PC-9 (cell line): ENCODE data around the gene OSBPL6. TPM values are rescaled to one million over a fixed set of nuclear protein-coding genes. Genes with fewer than 3 reads are reported as not detected.
A peak's percentile ranks its signal among the peaks of the same experiment; 100 is the strongest.
"Not testable (repeated sequence)": the region's sequence is repeated elsewhere in the genome, so short reads cannot be mapped to it uniquely, and the experiment has no call there.

Source experiments
- BruUV-seq: library from RNA; stranded (reverse); fragments of 400-500 nt; replicated peaks from 2 replicates; lab custom pipeline; 2021; lab: Mats Ljungman, UMichigan
- CTCF ChIA-PET: fragments of 300-600 bp; sonication (Branson Sonifier 250); formaldehyde crosslinking; loops from one replicate; lab custom pipeline; 2022; ENCODE audit warnings: antibody characterized with exemption; lab: Charles Lee
- POLR2A ChIA-PET: fragments of 300-600 bp; sonication (Branson Sonifier 250); formaldehyde crosslinking; loops from one replicate; lab custom pipeline; 2022; ENCODE audit warnings: antibody characterized with exemption; ENCODE audit not compliant: unreplicated experiment; lab: Charles Lee
- DNase-seq, 2 experiments: peaks; one replicate each; pipeline versions ENCODE4 v3.0.0 to v3.0.0-alpha.2; 2015 to 2022; ENCODE audit warnings: mixed read lengths in 1 of 2
- H2AFZ ChIP-seq: fragments of 200-600 bp; sonication (generic); 2 replicates; pipeline ENCODE4 v1.8.1; 2017; ENCODE audit warnings: antibody characterized with exemption
- H3F3A ChIP-seq: fragments of 200-600 bp; sonication (generic); 2 replicates; pipeline ENCODE4 v1.8.1; 2017; ENCODE audit warnings: antibody characterized with exemption, mild to moderate bottlenecking, low read depth; ENCODE audit not compliant: insufficient read depth
- H3K27ac ChIP-seq: fragments of 200-600 bp; sonication (generic); 2 replicates; pipeline ENCODE4 v1.6.1; 2016; ENCODE audit warnings: mixed run types
- H3K27me3 ChIP-seq: fragments of 200-600 bp; sonication (generic); 2 replicates; pipeline ENCODE4 v1.6.1; 2016; ENCODE audit warnings: low read depth, mixed run types; ENCODE audit not compliant: insufficient read depth
- H3K36me3 ChIP-seq: fragments of 200-600 bp; sonication (generic); 2 replicates; pipeline ENCODE4 v1.6.1; 2016; ENCODE audit warnings: low read depth, mixed run types
- H3K4me1 ChIP-seq: fragments of 200-600 bp; sonication (generic); replicated peaks from 2 replicates; pipeline ENCODE4 v1.6.1; 2016; ENCODE audit warnings: mixed run types; ENCODE audit not compliant: insufficient read depth
- H3K4me2 ChIP-seq: fragments of 200-600 bp; sonication (generic); 2 replicates; pipeline ENCODE4 v1.6.1; 2017; ENCODE audit warnings: mixed run types
- H3K4me3 ChIP-seq: fragments of 200-600 bp; sonication (generic); 2 replicates; pipeline ENCODE4 v1.6.1; 2016; ENCODE audit warnings: mixed run types
- H3K79me2 ChIP-seq: fragments of 200-600 bp; sonication (generic); 2 replicates; pipeline ENCODE4 v1.6.1; 2017; ENCODE audit warnings: low read depth, mixed run types
- H3K9me2 ChIP-seq: fragments of 200-600 bp; sonication (generic); 2 replicates; pipeline ENCODE4 v1.8.1; 2017; ENCODE audit warnings: mild to moderate bottlenecking; ENCODE audit not compliant: insufficient read depth
- H3K9me3 ChIP-seq: fragments of 200-600 bp; sonication (generic); 2 replicates; pipeline ENCODE4 v1.8.1; 2016; ENCODE audit warnings: low read depth; ENCODE audit not compliant: insufficient read depth
- H4K20me1 ChIP-seq: fragments of 200-600 bp; sonication (generic); 2 replicates; pipeline ENCODE4 v1.8.1; 2017; ENCODE audit not compliant: insufficient read depth
- CTCF ChIP-seq: fragments of 200-600 bp; sonication (generic); conservative IDR thresholded peaks from 2 replicates; pipeline ENCODE4 v1.6.1; 2017; ENCODE audit warnings: mixed run types, antibody characterized with exemption, mild to moderate bottlenecking, moderate library complexity
- EZH2 ChIP-seq: fragments of 200-600 bp; sonication (generic); IDR thresholded peaks from 2 replicates; pipeline ENCODE4 v1.8.0; 2017; ENCODE audit warnings: antibody characterized with exemption, low read depth
- intact Hi-C: fragments of 100-400 bp; cut with micrococcal nuclease; formaldehyde crosslinking; loops from one replicate; pipeline ENCODE4 v1.10.0; 2022; ENCODE audit not compliant: unreplicated experiment
- total RNA-seq: library from RNA; stranded (reverse); gene quantifications from 2 replicates; pipeline ENCODE4 v1.2.3, GENCODE V29; 2021

OSBPL6 gene
- total RNA-seq, 1 experiment from 2014 or later, result 2.6 TPM

- no peak for TF ChIP-seq EZH2
- TF ChIP-seq CTCF, result no peak
- Histone ChIP-seq H3K4me3 (no peak overlapping the region), H2AFZ (no peak overlapping the region), H3K4me2 (no peak overlapping the region), H3K4me1 (peaks cover 18% of the 10 kb centered on the region), H3K79me2 (no peaks in the 10 kb centered on the region), H3K27ac (no peak overlapping the region), H3K9me3 (no peaks in the 10 kb centered on the region; the same call in 1 of the 2 replicates), H3K9me2 (no peaks in the 10 kb centered on the region), H3K36me3 (no peaks in the 10 kb centered on the region), H3F3A (peaks cover 6% of the 10 kb centered on the region), H4K20me1 (no peaks in the 10 kb centered on the region), H3K27me3 (no peaks in the 10 kb centered on the region)
- no peak for DNase-seq
- no TSS peak for BruUV-seq
- ChIA-PET CTCF (interaction anchor here (3.3 kb wide), 1 partner anchor 15 kb away, joined by 37 read pairs; no protein-coding TSS in a partner anchor), POLR2A (no interaction called here)
- intact Hi-C loops, result loop anchor here (5.0 to 10.0 kb wide), 2 partner anchors 610 to 1077 kb away; no protein-coding TSS in a partner anchor
Measured at GRCh38 chr2:178412047-178412446, 217.7 kb downstream of the OSBPL6 start.

- intact Hi-C loops, result loop anchor here (5.0 to 10.0 kb wide), 2 partner anchors 610 to 1078 kb away; no protein-coding TSS in a partner anchor
- H3K9me3 ChIP-seq, result not testable (repeated sequence)
Measured at GRCh38 chr2:178412453-178412852, 218.1 kb downstream of the OSBPL6 start.

GRCh38 chr2:178413472-178414265 is 219.4 kb downstream of the OSBPL6 start:
- TSS peak; percentile 67 for BruUV-seq
- intact Hi-C loops, result loop anchor here (1.0 to 10.0 kb wide), 9 partner anchors 17 to 1079 kb away; partner anchors contain the start of genes PLEKHA3 and RBM45
- TF ChIP-seq CTCF (no peak), EZH2 (no peak)

More at GRCh38 chr2:178412453-178412852, 218.1 kb downstream of the OSBPL6 start:
- H3K79me2 ChIP-seq, POLR2A ChIA-PET, H3F3A ChIP-seq, H4K20me1 ChIP-seq, H3K9me2 ChIP-seq, H3K27me3 ChIP-seq, H3K27ac ChIP-seq, DNase-seq, H3K36me3 ChIP-seq: not testable (repeated sequence)
- BruUV-seq, result TSS peak; percentile 67
- Histone ChIP-seq H3K4me2 (peak overlapping the region; percentile 81), H3K4me3 (peak overlapping the region; percentile 72; the same call in 1 of the 2 replicates), H2AFZ (peak overlapping the region; percentile 99; the same call in 1 of the 2 replicates), H3K4me1 (peaks cover 18% of the 10 kb centered on the region)
- CTCF ChIA-PET, result interaction anchor here (2.9 to 3.3 kb wide), 2 partner anchors 15 to 300 kb away, joined by 19 to 37 read pairs; partner anchors contain the start of gene RBM45

More at GRCh38 chr2:178413472-178414265, 219.4 kb downstream of the OSBPL6 start:
- H4K20me1 ChIP-seq, result no peaks in the 10 kb centered on the region
- peak overlapping the region; percentile 99 for H2AFZ ChIP-seq
- H3K27ac ChIP-seq, result peak overlapping the region; percentile 55
- no peaks in the 10 kb centered on the region for H3K9me2 ChIP-seq
- peak overlapping the region; percentile 72 for H3K4me3 ChIP-seq
- no peaks in the 10 kb centered on the region; the same call in 1 of the 2 replicates for H3K9me3 ChIP-seq
- ChIA-PET CTCF (interaction anchor here (0.5 to 3.3 kb wide), 8 partner anchors 9 to 430 kb away, joined by 3 to 37 read pairs (median 9); partner anchors contain the start of gene RBM45), POLR2A (interaction anchor here (0.6 kb wide), 2 partner anchors 14 to 297 kb away, joined by 4 read pairs; no protein-coding TSS in a partner anchor)
- no peaks in the 10 kb centered on the region for H3K36me3 ChIP-seq
- DNase-seq, result peak; percentile 66 to 78
- H3K79me2 ChIP-seq, result no peaks in the 10 kb centered on the region
- H3K4me2 ChIP-seq, result peak overlapping the region; percentile 81
- no peaks in the 10 kb centered on the region for H3K27me3 ChIP-seq
- H3K4me1 ChIP-seq, result peaks cover 18% of the 10 kb centered on the region
- peaks cover 6% of the 10 kb centered on the region for H3F3A ChIP-seq
